Kidney glomerular epithelial cell (primary cell): ENCODE measurements around the gene LCE2A.
"Not testable (repeated sequence)": the region's sequence is repeated elsewhere in the genome, so short reads cannot be mapped to it uniquely, and the experiment has no call there.

Source experiments
- DNase-seq: peaks from one replicate; lab custom pipeline; 2025; lab: John Stamatoyannopoulos, UW

The LCE2A gene, protein sequence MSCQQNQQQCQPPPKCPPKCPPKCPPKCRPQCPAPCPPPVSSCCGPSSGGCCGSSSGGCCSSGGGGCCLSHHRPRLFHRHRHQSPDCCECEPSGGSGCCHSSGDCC

GRCh38 chr1:152697701-152698600 lies at the start of gene LCE2A:
LCE2A (plus strand) TSS chr1:152698345; CDS start chr1:152698902, 557 bp downstream.
- no peak for DNase-seq

DNA sequence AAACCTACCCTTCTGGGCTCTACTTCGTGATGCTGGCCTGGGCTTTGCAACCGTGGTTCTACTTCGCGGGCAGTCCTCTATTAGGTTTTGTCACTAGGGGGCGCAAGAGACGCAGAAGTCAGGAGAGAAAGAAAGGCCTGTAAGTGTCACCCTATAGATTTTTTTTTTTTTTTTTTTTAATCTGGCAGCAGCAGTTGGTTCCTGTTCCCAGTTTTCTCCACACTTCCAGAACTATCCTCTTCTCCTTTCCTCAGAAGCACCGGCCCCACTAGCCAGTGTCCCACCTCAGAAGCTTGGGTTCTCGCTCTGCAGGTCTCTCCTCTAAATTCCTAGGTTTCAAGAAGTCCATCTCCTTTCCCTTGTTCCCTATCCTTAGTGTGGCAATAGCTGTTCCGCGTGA lies 44.0 kb upstream of the LCE2A start:
- DNase-seq = peak; percentile 16

GRCh38 chr1:152656459-152656858 lies 41.7 kb upstream of the LCE2A start:
- DNase-seq = no peak

- no peak for DNase-seq
Measured at GRCh38 chr1:152657677-152658076, 40.5 kb upstream of the LCE2A start.

GRCh38 chr1:152658649-152659048 lies 39.5 kb upstream of the LCE2A start:
- DNase-seq = no peak

- no peak for DNase-seq
Measured at GRCh38 chr1:152663098-152663497, 35.0 kb upstream of the LCE2A start, which contains the start of gene LCE2D. LCE2D (plus strand) TSS chr1:152663380; CDS start chr1:152664106, 726 bp downstream.

- DNase-seq = not testable (repeated sequence)
Measured at GRCh38 chr1:152666171-152666570, 32.0 kb upstream of the LCE2A start.

GRCh38 chr1:152667648-152668047 lies 30.5 kb upstream of the LCE2A start:
- no peak for DNase-seq

- no peak for DNase-seq
Measured at GRCh38 chr1:152673016-152673415, 25.1 kb upstream of the LCE2A start.

DNA sequence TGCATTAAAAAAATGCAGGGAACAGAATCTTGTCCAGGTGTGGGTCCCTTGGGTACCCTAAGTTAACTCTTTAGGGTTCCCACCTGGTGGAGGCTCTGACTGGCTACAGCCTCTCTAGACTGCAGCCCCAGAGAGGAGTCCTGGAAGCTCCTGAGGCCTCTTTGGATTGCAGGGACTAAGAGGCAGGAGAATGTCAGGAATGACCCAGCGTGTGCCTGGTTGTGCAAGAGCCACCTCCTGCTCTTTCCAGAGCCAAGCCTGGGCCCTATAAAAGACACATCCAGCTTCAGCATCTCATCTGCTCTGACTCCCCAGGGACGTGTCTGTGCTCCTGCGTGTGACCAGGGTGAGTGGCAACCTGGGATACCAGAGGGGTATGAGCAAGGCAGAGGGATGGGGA lies 23.2 kb upstream of the LCE2A start, which contains the start of gene LCE2C:
LCE2C (plus strand) TSS at position 297 of the 400 bp plus-strand sequence. CDS start 737 bp downstream, outside the sequence.
- not testable (repeated sequence) for DNase-seq

DNA sequence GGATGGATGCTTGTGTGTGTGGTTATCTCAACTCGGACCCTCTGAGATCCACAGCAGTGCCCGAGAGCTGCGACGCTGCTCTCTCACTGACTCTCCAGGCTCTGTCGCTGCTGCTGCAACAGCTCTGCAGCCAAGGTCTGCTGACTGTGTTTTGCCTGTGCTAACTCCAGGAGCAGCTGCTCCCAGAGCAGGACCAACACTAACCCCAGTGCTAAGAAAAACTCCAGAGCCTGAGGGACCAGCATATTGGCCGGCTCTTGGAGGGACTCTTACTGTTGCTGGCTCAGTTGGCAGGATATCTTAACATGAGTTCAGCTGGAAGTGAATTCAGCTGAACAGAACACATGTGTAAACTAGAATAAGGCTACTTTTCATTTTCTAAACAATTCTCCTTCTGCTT lies 18.7 kb upstream of the LCE2A start:
- DNase-seq = no peak

GRCh38 chr1:152681616-152682015 lies 16.5 kb upstream of the LCE2A start:
- DNase-seq = no peak

DNA sequence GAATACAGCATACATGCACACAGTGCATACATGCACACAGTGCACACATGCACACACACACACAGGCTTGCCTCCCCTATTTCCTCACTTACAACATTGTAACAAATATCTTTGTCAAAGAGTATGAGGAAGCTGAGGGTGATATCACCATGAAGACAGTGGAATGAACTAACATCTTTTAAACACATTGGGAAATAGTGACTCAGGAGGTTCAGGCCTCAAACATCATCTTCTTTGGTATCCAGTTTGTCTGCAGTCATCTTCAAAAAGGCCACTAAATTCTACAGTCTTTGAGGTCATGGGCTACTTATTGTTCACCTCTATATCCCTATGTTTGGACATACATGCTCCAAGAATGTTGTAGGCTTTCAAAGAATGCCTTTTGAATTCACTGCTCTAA lies 14.3 kb upstream of the LCE2A start:
- no peak for DNase-seq

- DNase-seq = not testable (repeated sequence)
Measured at GRCh38 chr1:152685823-152686222, 12.3 kb upstream of the LCE2A start, which contains the start of gene LCE2B. LCE2B (plus strand) TSS chr1:152686123; CDS start chr1:152686844, 721 bp downstream.

DNA sequence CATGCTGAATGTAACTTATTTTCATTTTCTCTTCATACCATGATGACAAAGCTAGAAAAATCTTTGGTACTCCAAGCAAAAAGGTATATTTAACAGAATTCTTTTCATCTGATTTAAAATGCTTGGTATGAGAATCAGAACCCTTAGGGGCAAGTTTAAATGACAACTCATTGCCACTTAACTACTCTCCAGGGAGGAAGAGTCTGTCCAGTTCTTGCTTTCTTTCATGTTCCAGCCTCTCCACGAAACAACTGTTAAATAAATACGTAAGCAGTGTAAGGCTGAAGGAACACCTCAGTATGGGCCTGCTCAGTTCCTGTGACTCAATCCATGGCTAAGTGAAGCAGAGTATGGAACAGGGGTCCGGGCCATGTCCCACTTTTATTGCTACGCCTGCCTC lies 1.6 kb downstream of the LCE2A start:
- DNase-seq = no peak

- DNase-seq = no peak
Measured at GRCh38 chr1:152707860-152708259, 9.7 kb downstream of the LCE2A start, which contains the start of gene LCE4A. LCE4A (plus strand) TSS chr1:152708160; CDS start chr1:152709076, 916 bp downstream.

DNA sequence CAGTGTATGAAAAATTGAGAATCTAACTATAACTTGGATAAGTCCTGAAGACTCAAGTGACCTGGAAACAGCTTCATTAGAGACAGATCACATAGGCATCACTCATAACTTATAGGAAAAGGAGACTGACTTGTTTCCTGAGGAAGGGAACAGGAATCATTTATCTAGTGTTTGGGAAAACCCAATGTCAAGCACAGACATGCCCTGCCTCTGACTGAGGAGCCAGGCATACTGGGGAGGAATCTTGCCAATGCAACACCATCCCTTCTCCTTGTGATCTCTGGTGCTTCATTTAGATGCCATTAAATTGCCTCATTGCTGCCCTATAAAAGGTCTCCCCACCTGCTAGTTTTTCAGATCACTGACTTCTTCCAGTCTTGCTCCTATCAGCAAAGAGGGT lies 20.1 kb downstream of the LCE2A start:
- DNase-seq = no peak

GRCh38 chr1:152725261-152725660 lies 27.1 kb downstream of the LCE2A start:
- no peak for DNase-seq

GRCh38 chr1:152728986-152729385 lies 30.8 kb downstream of the LCE2A start:
- no peak for DNase-seq

GRCh38 chr1:152735648-152736047 lies 37.5 kb downstream of the LCE2A start:
- DNase-seq = no peak

DNA sequence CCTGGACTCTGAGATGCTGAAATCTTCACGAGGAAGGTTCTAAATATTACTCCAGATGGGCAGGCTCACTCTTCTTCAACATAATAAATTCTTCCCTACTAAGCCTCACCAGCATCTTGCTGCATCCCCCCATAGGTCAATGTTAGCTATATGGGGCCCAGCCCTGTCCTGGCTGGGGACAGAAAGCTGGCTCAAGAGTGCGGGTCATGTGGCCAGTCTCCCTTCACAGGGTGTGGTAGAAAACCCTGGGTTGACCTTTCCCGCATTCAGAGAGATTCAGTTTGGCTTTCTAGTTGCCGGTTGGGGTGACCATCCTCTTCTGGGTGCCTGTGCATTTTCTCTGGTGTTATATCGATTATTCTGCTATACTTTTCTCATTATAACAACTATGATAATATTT lies 39.9 kb downstream of the LCE2A start:
- no peak for DNase-seq

DNA sequence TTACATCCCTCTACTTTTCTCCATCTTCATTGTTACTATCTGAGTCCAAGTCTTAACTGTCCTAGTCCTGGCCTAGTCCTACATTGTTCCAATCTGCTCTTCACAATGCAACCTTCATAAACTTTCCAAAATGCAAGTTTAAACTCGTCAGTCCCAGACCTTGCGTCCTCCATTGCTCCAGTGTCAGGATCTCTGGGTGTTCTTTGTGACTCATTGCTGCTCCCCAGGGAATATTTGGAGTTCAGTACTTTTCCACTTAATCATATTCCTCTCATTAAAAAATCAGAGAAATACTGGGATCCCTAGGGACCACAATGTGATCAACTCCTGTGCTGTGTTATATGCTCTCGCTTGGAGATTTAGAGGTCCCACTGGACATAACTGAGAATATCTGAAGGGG lies 41.7 kb downstream of the LCE2A start:
- DNase-seq = no peak

GRCh38 chr1:152741656-152742055 lies 43.5 kb downstream of the LCE2A start:
- no peak for DNase-seq
